Measurements from ENCODE around the gene BRD7.

- TF ChIP-seq CTCF (IDR thresholded peaks at IDR 0.05; ENCODE audit: low read depth, low read length) (no peak), EZH2phosphoT487 (IDR thresholded peaks at IDR 0.05; ENCODE audit: low read depth) (no peak)
Observed at GRCh38 chr16:50300942-50301625, 67.7 kb downstream of the BRD7 start.
